Effector CD8-positive, alpha-beta T cell (primary cell): Measurements from ENCODE around the gene TTLL9.
"Not testable (repeated sequence)": the region's sequence is repeated elsewhere in the genome, so short reads cannot be mapped to it uniquely, and the experiment has no call there.

ENCODE experiments used
- DNase-seq: peaks from one replicate; lab custom pipeline; 2025; lab: John Stamatoyannopoulos, UW

The TTLL9 gene

GRCh38 chr20:31918466-31919105, 48.2 kb downstream of the TTLL9 start:
- no peak for DNase-seq

- no peak for DNase-seq
Observed at GRCh38 chr20:31919410-31920155, 49.1 kb downstream of the TTLL9 start.

- no peak for DNase-seq
Observed at GRCh38 chr20:31920275-31920855, 49.9 kb downstream of the TTLL9 start.

GRCh38 chr20:31921480-31921879, 51.0 kb downstream of the TTLL9 start:
- DNase-seq = not testable (repeated sequence)

- no peak for DNase-seq
Observed at GRCh38 chr20:31922181-31922580, 51.7 kb downstream of the TTLL9 start.

- no peak for DNase-seq
Observed at GRCh38 chr20:31922588-31922987, 52.2 kb downstream of the TTLL9 start.

- DNase-seq = no peak
Observed at GRCh38 chr20:31923388-31924331, 53.2 kb downstream of the TTLL9 start.

GRCh38 chr20:31924561-31924960, 54.1 kb downstream of the TTLL9 start:
- DNase-seq = no peak

GRCh38 chr20:31925631-31926030, 55.2 kb downstream of the TTLL9 start:
- no peak for DNase-seq

GRCh38 chr20:31926493-31926892, 56.1 kb downstream of the TTLL9 start:
- no peak for DNase-seq

- DNase-seq = no peak
Observed at GRCh38 chr20:31927627-31928159, 57.3 kb downstream of the TTLL9 start.

GRCh38 chr20:31929631-31930030, 59.2 kb downstream of the TTLL9 start:
- DNase-seq = not testable (repeated sequence)

- DNase-seq = no peak
Observed at GRCh38 chr20:31930779-31931178, 60.3 kb downstream of the TTLL9 start.

GRCh38 chr20:31933698-31934097, 63.3 kb downstream of the TTLL9 start:
- DNase-seq = no peak

- no peak for DNase-seq
Observed at GRCh38 chr20:31934491-31934890, 64.1 kb downstream of the TTLL9 start.

GRCh38 chr20:31934968-31935764, 64.7 kb downstream of the TTLL9 start:
- DNase-seq = no peak

GRCh38 chr20:31936420-31936819, 66.0 kb downstream of the TTLL9 start:
- no peak for DNase-seq

- DNase-seq = no peak
Observed at GRCh38 chr20:31937820-31938219, 67.4 kb downstream of the TTLL9 start.

- no peak for DNase-seq
Observed at GRCh38 chr20:31939661-31940060, 69.2 kb downstream of the TTLL9 start.

GRCh38 chr20:31943052-31943471, 72.6 kb downstream of the TTLL9 start:
- no peak for DNase-seq

GRCh38 chr20:31945319-31945718, 74.9 kb downstream of the TTLL9 start:
- no peak for DNase-seq
